Fibroblast of the conjunctiva (primary cell): ENCODE data around the gene ACP3.

Source experiments
- DNase-seq: peaks from one replicate; pipeline ENCODE4 v3.0.0-alpha.2; 2010; ENCODE audit warnings: low read depth

Gene ACP3

DNA sequence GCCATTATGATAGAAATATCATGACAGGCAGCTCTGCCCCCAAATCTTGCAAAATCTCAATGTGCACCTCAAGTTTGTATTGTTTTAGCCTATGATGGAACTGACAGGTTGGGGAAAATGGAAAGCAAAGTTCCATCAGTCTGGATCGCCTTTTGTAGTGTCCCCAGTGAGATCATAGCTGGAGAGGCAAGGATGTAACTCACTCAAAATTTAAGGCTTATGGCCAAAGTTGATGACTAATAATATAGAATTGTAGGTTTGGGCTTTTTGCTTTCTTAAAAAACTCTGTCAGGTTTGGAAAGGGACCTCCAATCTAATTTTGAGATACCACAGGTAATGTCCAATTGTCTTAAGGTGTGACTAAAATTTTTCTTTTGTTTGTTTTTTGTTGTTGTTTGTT lies 1.4 kb upstream of the ACP3 start:
- no peak for DNase-seq

DNA sequence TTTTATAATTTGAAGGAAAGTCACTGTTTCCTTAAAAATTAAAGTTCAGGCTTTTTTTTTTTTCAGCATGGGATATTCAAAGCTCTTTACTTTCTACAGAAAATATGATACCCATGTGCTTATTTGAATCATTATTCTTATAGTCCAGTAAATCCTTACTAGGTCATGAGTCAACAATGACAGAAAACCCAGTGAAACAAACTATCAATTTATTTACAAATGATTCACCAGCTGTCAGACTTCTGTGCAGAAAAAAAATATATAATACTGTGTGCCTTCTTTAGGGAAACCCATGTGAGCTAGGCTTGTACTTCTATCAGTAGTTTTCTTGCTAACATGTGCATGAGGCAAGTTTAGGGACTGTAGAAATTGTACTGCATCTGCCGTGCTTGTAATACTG lies 1.2 kb downstream of the ACP3 start:
- DNase-seq: no peak

- DNase-seq: no peak
These were observed 4.1 kb downstream of the ACP3 start for GRCh38 chr3:132321304-132321703.

DNA sequence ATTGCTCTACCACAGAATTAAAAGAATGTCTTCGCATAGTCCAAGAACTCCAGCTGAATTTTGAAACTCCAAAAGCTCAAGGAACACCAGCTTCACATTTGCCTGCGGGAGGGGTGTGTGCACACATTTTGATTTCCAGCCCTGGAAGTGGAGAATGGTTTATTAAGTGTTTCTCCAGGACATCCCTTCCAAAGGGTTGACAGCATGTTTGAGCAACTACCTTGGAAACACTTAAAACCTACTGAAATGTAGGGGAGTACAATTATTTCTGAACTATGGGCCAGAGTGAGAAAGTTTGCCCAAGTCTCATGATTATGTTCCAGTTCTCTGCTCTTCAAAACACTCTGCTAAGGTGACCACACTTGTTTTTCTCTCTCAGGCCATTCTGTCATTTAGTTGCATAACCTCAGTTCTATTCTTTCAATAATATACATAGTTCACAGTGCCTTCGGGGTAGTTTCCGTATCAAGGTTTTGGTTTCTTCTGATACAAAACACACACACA lies 7.9 kb downstream of the ACP3 start:
- no peak for DNase-seq

- DNase-seq: no peak
These were observed 8.4 kb downstream of the ACP3 start for GRCh38 chr3:132325634-132326033.

DNA sequence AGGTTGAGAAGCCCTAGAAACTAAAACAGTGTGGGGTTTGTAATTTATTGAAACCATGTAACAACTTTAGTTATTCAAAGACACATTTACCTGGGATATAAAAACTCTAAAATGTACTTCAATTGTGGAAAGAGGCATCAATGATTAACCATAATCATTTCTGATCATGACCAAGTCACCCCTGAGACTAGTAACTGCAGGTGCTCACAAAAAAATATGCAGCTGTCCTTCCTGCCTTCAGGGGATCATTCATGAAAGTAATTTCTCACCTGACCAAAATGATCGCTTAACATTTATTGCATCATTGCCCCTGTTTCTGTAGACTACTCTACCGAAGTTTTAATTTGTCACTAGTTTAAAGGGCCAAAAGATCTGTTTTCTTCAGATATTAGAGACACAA lies 9.0 kb downstream of the ACP3 start:
- DNase-seq: no peak

DNA sequence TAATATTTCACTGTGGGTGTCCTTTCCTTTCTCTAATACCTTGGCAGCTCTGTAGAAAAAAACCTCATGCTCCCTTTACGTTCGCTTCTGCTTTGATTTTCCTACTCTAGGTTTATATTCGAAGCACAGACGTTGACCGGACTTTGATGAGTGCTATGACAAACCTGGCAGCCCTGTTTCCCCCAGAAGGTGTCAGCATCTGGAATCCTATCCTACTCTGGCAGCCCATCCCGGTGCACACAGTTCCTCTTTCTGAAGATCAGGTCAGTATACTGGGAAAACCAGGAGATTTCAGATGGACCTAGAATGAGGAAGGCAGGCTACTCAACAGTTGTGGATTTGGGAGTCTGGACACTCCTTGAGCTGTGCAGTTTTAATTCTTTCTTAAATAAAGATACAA lies 14.9 kb downstream of the ACP3 start:
- no peak for DNase-seq

DNA sequence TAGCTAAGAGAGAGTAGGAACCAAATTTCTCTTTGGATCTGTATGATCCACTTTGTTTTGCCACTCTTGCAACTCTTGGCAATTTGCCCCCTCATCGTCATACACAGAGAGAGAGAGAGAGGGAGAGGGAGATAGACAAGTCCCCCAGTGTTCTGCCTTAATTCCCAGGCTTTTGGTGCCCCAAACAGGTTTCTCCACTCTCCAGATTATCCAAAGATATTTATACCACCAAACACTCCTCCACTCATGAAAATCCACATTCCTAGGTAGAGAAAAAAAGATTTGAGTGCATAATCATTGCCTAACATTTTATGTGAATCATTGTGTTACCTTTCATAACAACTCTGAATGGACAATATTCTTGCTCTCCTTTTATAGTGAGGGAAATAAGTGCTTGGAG lies 15.3 kb downstream of the ACP3 start:
- DNase-seq: no peak

GRCh38 chr3:132341746-132342145 lies 24.5 kb downstream of the ACP3 start:
- DNase-seq: no peak

DNA sequence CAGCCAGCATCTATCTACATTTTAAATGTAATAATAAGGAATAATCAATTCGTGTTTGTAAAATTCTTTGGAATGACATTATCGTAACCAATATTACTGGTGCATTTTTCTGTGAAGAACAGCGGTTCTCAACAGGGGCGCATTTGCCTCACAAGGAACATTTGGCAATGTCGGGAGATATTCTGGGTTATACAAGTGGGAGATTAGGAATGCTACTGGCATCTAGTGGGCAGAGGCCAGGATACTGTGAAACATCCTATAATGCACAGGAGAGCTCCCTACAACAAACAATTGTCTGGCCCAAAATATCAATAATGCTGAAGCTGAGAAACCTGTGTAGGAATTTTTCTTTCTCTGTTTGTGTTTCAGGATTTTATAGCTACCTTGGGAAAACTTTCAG lies 25.0 kb downstream of the ACP3 start:
- DNase-seq: no peak

GRCh38 chr3:132342610-132343009 lies 25.4 kb downstream of the ACP3 start:
- no peak for DNase-seq

- DNase-seq: peak; percentile 48
These were observed 25.9 kb downstream of the ACP3 start for GRCh38 chr3:132343018-132343612.

GRCh38 chr3:132344666-132345280 lies 27.6 kb downstream of the ACP3 start:
- no peak for DNase-seq

- DNase-seq: no peak
These were observed 29.9 kb downstream of the ACP3 start for GRCh38 chr3:132346841-132347736.

DNA sequence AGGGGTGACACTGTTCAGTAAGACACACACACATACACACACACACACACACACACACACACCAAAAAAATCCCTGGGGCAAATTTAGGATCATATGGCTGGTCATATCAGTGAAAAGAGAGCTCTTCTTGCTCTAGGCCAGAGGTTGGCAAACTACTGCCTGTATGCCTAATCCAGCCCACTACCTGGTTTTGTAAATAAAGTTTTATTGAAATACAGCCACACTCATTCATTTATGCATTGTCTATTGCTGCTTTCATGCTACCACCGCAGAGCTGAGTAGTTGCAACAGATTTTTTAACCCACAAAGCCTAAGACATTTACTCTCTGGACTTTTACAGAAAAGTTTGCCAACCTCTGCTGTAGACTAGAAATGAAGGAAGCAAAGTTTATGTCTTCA lies 30.6 kb downstream of the ACP3 start:
- no peak for DNase-seq

DNA sequence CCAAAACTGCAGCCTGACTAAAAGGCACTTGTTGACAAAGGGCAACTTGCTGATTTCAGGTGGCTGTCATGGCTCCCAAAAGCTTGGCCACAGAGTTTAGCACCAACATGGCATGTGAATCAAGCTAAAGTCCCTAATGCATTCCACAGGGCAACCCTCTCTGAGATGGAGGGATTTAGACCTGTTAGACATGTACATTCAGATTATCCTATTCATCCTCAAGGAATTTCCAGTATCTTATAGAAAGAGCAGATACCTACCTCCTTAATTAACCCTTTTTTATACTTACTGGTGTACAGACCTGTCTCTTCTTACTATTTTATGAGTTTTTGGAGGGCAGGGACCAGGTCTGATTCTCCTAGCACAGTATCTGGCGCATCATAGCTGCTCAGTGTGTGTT lies 31.3 kb downstream of the ACP3 start:
- no peak for DNase-seq

DNA sequence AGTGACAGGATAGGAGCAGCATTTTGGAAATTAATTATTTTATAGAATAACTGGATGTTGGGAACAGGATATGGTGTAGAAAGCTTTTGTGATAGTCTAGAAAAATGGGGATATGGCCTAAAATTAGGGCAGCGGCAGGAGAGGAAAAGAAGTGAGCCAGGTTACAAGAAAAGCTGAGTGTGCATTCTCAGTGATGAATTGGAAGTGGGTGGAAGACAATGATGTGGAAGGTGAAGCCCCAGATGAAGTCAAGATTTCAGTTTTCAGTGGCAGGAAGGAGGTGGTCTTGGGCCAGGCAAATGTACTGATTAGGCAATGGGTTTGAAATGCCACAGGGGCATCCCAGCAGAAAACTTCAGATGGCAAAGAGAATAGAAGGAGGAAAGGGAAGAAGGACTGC lies 33.6 kb downstream of the ACP3 start:
- no peak for DNase-seq

DNA sequence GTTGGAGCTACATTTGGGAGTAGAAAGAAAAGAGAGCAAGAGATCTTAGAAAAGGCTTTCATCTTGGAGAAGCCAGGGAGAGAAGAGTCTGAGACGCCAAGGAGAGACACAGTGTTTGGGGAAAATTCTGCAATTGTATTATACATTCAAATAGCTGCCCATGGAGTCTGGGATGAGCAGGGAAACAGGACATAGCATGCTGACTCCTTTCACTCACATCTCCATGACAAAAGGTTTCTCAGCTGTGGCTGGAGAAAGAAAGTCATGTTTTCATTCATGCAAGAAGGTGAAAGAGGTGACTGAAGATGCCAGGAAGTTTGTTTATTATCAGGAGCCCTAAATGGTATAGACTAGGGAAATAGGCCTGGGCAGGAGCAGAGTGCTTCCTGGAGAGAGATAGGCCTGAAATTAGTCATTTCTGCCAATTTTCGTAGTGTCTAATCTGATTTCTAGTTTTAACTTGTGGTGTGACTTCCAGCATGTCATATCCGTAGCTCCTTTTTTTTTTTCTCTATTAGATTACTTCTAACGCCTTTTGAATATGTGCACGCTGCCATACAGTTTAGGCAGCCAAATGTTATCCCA lies 34.1 kb downstream of the ACP3 start:
- no peak for DNase-seq

- peak; percentile 60 for DNase-seq
These were observed 35.4 kb downstream of the ACP3 start for GRCh38 chr3:132352556-132353143.

DNA sequence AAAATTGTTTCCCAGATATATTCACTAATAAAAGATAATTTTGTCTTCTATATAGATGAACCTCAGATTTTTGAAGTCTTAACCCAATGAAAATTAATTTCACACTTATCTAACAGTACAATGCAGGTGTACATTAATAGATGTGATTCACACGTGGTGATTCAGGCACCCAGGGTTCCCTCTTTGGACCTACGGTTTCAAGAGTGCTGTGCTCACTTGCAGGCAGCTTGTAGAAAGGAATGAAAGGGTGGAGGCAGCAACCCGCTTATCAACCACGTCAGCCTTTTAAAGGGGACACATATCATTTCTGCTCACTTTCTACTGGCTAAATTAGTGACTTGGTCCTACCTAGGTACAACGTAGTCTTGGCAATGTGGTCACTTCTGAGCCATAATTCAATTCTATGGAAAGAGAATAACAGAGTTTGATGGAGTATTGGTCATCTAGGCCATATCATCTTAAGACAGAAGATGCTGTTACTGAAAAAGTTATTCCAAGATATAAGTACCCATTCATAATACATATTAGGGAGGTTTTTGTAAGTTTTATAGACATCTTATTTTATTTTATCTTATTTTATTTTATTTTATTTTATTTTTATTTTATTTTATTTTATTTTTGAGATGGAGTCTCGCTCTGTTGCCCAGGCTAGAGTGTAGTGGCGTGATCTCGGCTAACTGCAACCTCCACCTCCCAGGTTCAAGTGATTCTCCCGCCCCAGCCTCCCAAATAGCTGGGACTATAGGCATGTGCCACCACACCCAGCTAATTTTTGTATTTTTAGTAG lies 37.9 kb downstream of the ACP3 start:
- DNase-seq: no peak

DNA sequence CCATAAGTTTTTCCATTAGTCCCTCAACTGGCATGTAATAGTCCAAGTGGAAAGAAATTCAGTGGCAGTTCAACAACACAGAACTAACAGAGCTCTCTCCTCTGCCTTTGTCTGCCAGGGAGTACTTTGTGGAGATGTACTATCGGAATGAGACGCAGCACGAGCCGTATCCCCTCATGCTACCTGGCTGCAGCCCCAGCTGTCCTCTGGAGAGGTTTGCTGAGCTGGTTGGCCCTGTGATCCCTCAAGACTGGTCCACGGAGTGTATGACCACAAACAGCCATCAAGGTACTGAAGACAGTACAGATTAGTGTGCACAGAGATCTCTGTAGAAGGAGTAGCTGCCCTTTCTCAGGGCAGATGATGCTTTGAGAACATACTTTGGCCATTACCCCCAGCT lies 39.4 kb downstream of the ACP3 start:
- DNase-seq: no peak

DNA sequence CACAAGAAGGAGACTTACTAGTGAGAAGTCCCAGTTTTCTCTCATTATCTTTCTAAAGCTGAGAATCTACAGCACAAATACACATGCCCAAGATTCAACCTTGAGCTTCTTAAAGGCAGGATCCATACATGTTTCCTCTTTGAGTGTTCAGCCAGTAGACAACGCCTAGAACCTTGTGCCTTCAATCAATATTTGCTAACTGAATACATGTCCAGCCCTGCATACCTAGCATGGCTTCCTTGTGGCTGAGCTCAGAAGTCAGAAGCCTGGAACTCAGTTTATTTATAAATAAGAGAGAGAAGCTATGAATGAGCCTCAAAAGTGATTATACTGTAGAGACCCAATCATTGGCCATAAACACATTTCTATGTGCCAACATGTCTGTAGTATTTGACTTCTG lies 43.5 kb downstream of the ACP3 start:
- DNase-seq: no peak
